RPMI8226 (cell line): ENCODE results near the gene PLCG2.
"Not testable (repeated sequence)": the region's sequence is repeated elsewhere in the genome, so short reads cannot be mapped to it uniquely, and the experiment has no call there.

Experiments used
- DNase-seq: peaks from one replicate; pipeline ENCODE4 v3.0.0-alpha.2; 2015

The PLCG2 gene

DNA sequence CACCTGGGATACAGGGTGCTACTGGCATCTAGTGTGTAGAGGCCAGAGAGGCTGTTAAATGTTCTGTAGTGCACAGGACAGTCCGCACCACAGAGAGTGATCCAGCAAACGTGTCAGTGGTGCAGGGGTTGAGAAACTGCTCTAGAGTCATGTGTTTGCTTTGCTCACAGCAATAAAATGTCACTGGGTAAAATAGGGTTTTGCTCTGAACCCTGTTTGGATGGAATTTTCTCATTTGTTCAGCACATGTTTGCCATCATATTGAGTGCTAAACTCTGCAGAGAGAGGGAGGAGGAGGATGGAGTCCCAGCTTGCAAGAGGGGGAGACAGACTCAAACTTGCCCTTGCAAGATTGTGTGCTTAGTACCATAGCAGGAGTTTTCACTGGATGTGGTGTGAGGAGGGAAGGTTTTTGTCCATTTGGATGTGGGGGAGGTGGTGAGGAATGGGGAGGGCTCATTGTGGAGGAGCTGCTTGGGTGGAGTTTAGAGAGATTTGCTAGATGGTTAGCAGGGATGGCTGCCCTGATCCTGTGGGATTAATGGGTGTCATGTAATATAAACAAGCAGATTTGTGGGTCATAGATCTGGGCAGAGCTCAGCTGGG lies 11.8 kb downstream of the PLCG2 start:
- no peak for DNase-seq

- DNase-seq = no peak
Observed at GRCh38 chr16:81792828-81793227, 13.7 kb downstream of the PLCG2 start.

- DNase-seq = no peak
Observed at GRCh38 chr16:81795193-81795592, 16.1 kb downstream of the PLCG2 start.

GRCh38 chr16:81796035-81796434 lies 16.9 kb downstream of the PLCG2 start:
- DNase-seq = no peak

DNA sequence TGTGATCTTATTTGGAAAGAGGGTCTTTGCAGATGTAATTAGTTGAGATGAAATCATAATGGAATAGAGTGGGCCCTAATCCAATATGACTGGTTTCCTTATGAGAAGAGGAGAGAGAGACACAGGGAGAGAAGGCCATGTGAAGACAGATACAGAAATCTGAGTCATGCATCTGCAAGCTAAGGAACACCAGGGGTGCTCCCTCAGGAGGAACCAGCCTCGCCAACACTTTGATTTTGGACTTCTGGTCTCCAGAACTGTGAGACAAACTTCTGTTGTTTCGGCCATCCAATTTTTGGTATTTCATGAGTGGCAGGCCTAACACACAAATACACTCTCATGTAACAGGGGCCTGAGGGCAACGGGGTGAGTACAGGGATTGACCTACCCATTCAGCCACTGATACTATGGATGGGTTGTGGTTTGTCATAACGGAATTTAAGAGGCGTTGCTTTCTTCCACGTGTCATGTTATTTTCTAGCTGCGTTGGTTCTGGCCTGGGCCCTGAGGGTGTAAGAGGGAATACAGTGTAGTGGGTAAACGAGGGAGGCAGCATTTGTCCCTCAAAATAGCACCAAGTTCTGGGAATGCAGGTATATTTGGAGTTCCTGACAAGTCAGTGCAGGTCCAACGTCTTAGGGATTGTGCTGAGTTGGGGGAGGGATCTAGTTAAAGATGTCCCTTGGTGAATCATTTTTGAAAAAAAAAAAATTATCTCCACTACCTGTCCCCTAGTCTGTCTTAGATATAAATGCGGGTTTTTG lies 17.7 kb downstream of the PLCG2 start:
- no peak for DNase-seq

DNA sequence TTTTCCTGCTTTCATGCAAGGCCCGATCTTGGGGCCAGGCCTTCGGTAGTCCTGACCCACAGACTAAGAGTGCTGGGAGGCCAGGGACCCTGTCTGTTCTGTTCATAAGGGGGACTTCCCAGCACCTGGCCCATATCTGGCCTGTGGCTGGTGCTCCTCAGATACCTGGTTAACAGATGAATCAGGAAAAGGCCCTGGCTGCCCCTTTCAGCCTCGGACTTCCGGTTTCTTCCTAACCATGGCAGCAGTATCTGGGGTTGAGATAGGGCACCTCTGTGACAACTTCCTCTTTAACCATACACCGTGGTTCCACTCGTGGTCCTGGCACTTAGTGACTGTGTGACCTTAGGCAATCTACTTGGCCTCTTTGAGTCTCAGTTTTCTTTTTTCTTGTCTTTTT lies 18.4 kb downstream of the PLCG2 start:
- peak; percentile 33 for DNase-seq

DNA sequence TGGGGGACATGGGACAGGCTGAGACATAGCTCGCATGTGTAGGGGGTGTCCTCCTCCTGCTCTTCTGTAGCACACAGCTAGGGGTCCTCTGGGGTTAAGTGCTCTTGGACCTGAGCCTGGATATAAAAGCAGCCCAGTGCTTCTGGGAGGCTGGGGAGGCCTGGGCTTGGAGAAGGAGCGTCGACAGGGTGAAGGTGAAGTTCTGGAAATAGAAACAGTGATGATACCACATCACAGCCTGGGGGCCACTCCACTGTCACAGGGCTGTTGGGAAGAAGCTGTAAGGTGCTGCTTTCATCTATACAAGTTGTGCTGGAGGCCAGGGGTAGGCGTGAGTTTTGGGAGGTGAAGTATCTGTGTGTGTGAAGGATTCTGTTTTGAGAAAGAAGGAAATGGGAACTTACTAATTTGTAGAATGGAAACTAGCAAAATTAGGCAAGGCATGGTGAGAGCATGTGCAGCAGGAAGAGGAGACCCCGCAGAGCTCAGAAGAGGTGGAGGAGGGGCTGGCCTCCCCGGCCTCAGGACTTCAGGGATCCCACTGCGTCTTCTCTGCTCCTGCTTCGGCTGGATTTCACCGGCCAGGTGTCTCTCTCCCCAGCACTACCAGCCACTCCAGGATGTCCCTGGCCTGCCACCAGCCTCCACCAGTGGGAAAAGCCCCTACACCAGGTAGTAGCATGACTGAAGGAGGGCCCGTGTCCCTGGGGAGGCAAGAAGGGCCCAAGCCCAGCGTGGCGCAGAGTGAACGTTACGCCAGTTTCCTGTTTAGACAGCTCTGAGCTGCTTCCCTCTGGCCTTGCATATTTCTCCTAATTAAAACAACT lies 19.4 kb downstream of the PLCG2 start:
- peak; percentile 42 for DNase-seq

- no peak for DNase-seq
Observed at GRCh38 chr16:81799138-81799504, 20.0 kb downstream of the PLCG2 start.

GRCh38 chr16:81801724-81802123 lies 22.6 kb downstream of the PLCG2 start:
- not testable (repeated sequence) for DNase-seq

- no peak for DNase-seq
Observed at GRCh38 chr16:81803332-81803731, 24.2 kb downstream of the PLCG2 start.

- DNase-seq = no peak
Observed at GRCh38 chr16:81804134-81804610, 25.1 kb downstream of the PLCG2 start.

GRCh38 chr16:81806696-81807095 lies 27.6 kb downstream of the PLCG2 start:
- no peak for DNase-seq

GRCh38 chr16:81807767-81808358 lies 28.8 kb downstream of the PLCG2 start:
- no peak for DNase-seq

- DNase-seq = peak; percentile 91
Observed at GRCh38 chr16:81808933-81809480, 29.9 kb downstream of the PLCG2 start.

- DNase-seq = peak; percentile 78
Observed at GRCh38 chr16:81809567-81809966, 30.5 kb downstream of the PLCG2 start.

- DNase-seq = peak; percentile 71
Observed at GRCh38 chr16:81810361-81810760, 31.3 kb downstream of the PLCG2 start.

DNA sequence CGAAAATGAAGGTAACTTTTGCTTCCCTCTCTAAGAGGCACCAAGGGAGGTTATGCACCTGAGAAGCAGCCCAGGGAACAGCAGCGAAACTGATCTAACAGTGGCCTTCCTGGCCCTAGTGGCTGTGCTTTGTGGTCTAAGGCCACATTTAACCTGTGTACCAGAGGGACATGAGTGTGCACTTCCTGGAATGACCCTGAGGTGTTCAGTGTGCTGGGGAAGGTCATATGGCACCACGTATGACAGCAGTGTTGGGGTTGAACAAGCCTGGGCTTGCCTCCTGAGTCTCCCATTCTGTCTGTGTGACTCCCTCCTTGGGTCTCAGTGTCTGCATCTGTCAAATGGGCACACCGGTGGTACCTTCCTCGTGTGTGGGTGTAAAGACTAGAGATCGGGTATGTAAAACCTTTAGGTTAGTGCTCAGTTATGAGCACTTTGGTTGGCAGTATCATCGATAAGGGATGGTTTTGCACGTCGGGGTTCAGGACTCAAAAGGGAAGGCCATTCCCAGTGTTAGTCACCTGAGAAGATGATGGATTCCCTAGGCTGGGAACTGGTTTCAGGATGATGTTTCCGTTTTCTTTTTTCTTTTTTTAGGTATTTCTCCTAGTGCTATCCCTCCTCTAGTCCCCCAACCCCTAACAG lies 31.9 kb downstream of the PLCG2 start:
- peak; percentile 75 for DNase-seq

DNA sequence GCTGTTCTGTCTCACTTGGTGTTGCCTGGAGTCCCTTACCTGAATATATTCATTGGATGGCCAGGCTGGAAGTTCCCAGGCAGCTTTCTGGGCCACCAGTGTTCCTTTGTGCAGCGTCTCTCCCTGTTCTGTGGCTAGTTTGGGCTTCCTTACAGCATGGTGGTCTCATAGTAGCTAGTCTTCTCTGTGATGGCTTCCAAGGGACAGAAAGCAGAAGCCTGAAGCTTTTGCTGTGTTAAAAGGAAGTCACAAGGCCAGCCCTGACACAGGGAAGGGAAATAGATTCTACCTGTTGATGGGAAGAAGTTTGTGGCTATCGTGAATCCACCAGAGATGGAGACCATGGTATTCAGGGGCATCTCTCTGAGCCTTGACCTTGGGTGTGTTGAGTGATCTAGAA lies 34.6 kb downstream of the PLCG2 start:
- DNase-seq = no peak

- DNase-seq = no peak
Observed at GRCh38 chr16:81814751-81815428, 35.8 kb downstream of the PLCG2 start.

- DNase-seq = no peak
Observed at GRCh38 chr16:81815429-81815766, 36.3 kb downstream of the PLCG2 start.

- no peak for DNase-seq
Observed at GRCh38 chr16:81816351-81816750, 37.3 kb downstream of the PLCG2 start.

DNA sequence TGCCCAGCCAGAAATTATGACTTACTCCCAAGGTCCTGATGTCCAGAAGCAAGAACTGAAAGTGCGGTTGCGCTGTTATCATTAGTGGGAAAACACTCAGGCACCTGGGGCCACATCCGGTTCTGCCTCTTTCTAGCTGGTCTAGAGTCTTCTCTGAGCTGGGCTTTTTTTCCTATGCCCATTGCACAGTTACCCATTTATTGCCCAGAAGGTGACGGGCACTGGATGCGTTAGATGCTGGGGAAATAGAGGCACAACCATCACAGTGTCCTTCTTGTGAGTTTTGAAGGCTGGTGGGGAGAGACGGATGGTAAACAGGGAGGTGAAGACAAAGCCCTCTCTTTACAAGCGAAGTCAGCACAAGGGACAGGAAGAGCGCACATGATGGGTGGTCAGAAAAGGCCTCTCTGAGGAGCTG lies 37.7 kb downstream of the PLCG2 start:
- peak; percentile 73 for DNase-seq
